OCI-LY7 (cell line): ENCODE measurements around the gene ADGRD1.

Experiments used
- EZH2phosphoT487 ChIP-seq: fragments of 200-600 bp; sonication (generic); IDR thresholded peaks from 2 replicates; pipeline ENCODE4 v1.6.1; 2018; ENCODE audit warnings: low read depth, borderline replicate concordance, mild to moderate bottlenecking, mixed run types, antibody characterized with exemption, low read length, moderate library complexity, mixed read lengths
- TF ChIP-seq, protein P1 (sequence below): fragments of 200-600 bp; sonication (generic); conservative IDR thresholded peaks from 2 replicates; pipeline ENCODE4 v1.5.1; 2014; ENCODE audit warnings: mild to moderate bottlenecking, antibody characterized with exemption, low read length, moderate library complexity, mixed read lengths

GRCh38 chr12:131027264-131027663, 73.6 kb downstream of the ADGRD1 start:
- TF ChIP-seq, protein P1, sequence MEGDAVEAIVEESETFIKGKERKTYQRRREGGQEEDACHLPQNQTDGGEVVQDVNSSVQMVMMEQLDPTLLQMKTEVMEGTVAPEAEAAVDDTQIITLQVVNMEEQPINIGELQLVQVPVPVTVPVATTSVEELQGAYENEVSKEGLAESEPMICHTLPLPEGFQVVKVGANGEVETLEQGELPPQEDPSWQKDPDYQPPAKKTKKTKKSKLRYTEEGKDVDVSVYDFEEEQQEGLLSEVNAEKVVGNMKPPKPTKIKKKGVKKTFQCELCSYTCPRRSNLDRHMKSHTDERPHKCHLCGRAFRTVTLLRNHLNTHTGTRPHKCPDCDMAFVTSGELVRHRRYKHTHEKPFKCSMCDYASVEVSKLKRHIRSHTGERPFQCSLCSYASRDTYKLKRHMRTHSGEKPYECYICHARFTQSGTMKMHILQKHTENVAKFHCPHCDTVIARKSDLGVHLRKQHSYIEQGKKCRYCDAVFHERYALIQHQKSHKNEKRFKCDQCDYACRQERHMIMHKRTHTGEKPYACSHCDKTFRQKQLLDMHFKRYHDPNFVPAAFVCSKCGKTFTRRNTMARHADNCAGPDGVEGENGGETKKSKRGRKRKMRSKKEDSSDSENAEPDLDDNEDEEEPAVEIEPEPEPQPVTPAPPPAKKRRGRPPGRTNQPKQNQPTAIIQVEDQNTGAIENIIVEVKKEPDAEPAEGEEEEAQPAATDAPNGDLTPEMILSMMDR, result no peak
- TF ChIP-seq EZH2phosphoT487, result no peak
